CD8-positive, alpha-beta memory T cell (primary cell): ENCODE measurements around the gene ISLR2. TPM values are rescaled to one million over a fixed set of nuclear protein-coding genes. Genes with fewer than 3 reads are reported as not detected.
A peak's percentile ranks its signal among the peaks of the same experiment; 100 is the strongest.

Source experiments
- CTCF ChIA-PET: fragments of 350-600 bp; sonication (Branson Sonifier 250); formaldehyde crosslinking; loops from one replicate; lab custom pipeline; 2021; ENCODE audit warnings: antibody characterized with exemption; lab: Charles Lee
- POLR2A ChIA-PET: fragments of 350-600 bp; sonication (Branson Sonifier 250); formaldehyde crosslinking; loops from one replicate; lab custom pipeline; 2021; ENCODE audit warnings: antibody characterized with exemption; lab: Charles Lee
- DNase-seq, 5 donors: peaks; one replicate each; pipeline versions ENCODE4 v3.0.0 to v3.0.0-alpha.2; 2020 to 2022; ENCODE audit warnings: mixed read lengths in 1 of 5
- H3K27ac ChIP-seq: one replicate; pipeline ENCODE4 v1.7.0; 2013; ENCODE audit warnings: low read depth, mild to moderate bottlenecking, low read length, moderate library complexity
- H3K27me3 ChIP-seq: 2 replicates; pipeline ENCODE4 v1.7.0; 2013; ENCODE audit warnings: low read length, mild to moderate bottlenecking; ENCODE audit not compliant: insufficient read depth, poor library complexity, severe bottlenecking
- H3K36me3 ChIP-seq: 2 replicates; pipeline ENCODE4 v1.7.0; 2013; ENCODE audit warnings: mild to moderate bottlenecking, low read length, moderate library complexity; ENCODE audit not compliant: insufficient read depth
- H3K4me1 ChIP-seq: 2 replicates; pipeline ENCODE4 v1.7.0; 2013; ENCODE audit warnings: mild to moderate bottlenecking, low read length, moderate library complexity; ENCODE audit not compliant: insufficient read depth
- H3K4me3 ChIP-seq: 2 replicates; pipeline ENCODE4 v1.7.0; 2013; ENCODE audit warnings: mild to moderate bottlenecking, low read length
- H3K9me3 ChIP-seq: 2 replicates; pipeline ENCODE4 v1.7.0; 2013; ENCODE audit warnings: mild to moderate bottlenecking, low read length
- H3K27ac Mint-ChIP-seq, 8 donors: one replicate each; pipeline ENCODE4 v1.8.0; 2020 to 2021; ENCODE audit warnings: mixed read lengths in 8 of 8, mild to moderate bottlenecking in 6 of 8, inconsistent platforms in 3 of 8, moderate library complexity in 3 of 8
- H3K27me3 Mint-ChIP-seq, 2 donors: one replicate each; pipeline ENCODE4 v1.8.0; 2020 to 2021; ENCODE audit warnings: mixed read lengths in 2 of 2, mild to moderate bottlenecking in 1 of 2, moderate library complexity in 1 of 2
- H3K36me3 Mint-ChIP-seq, 3 donors: one replicate each; pipeline ENCODE4 v1.8.0; 2020 to 2021; ENCODE audit warnings: mixed read lengths in 3 of 3, inconsistent platforms in 1 of 3, mild to moderate bottlenecking in 1 of 3
- H3K4me1 Mint-ChIP-seq, 3 donors: one replicate each; pipeline ENCODE4 v1.8.0; 2020 to 2021; ENCODE audit warnings: mixed read lengths in 3 of 3, inconsistent platforms in 1 of 3, mild to moderate bottlenecking in 1 of 3
- H3K4me3 Mint-ChIP-seq, 7 donors: one replicate each; pipeline ENCODE4 v1.8.0; 2020 to 2021; ENCODE audit warnings: mixed read lengths in 7 of 7, mild to moderate bottlenecking in 6 of 7, moderate library complexity in 4 of 7, inconsistent platforms in 2 of 7
- H3K9me3 Mint-ChIP-seq, 5 donors: one replicate each; pipeline ENCODE4 v1.8.0; 2020 to 2022; ENCODE audit warnings: mixed read lengths in 5 of 5, mild to moderate bottlenecking in 3 of 5, moderate library complexity in 2 of 5, inconsistent platforms in 1 of 5
- polyA plus RNA-seq: library from polyadenylated mRNA; unstranded; fragments of 300-500 nt; fragmentation: Illumina TruSeq; gene quantifications from one replicate; pipeline ENCODE4 v1.2.3, GENCODE V29; 2021
- total RNA-seq, 2 experiments: library from RNA; stranded (reverse); gene quantifications; one replicate each; pipeline ENCODE4 v1.2.3, GENCODE V29; 2021

The ISLR2 gene
- total and polyA plus RNA-seq, 3 experiments from 2014 or later, result not detected

- H3K27ac Mint-ChIP-seq, result peak within 1 kb of the TSS in 2 of 8 donors; percentile 13 to 47
- Histone ChIP-seq H3K27me3 (no peaks in the 10 kb centered on the region), H3K9me3 (no peaks in the 10 kb centered on the region), H3K4me1 (no peaks in the 10 kb centered on the region), H3K27ac (no peak within 1 kb of the TSS), H3K4me3 (no peak within 1 kb of the TSS), H3K36me3 (no peaks in the 10 kb centered on the region)
- no peak within 1 kb of the TSS for H3K4me3 Mint-ChIP-seq
- no peaks in the 10 kb centered on the region for H3K9me3 Mint-ChIP-seq
- no peaks in the 10 kb centered on the region for H3K36me3 Mint-ChIP-seq
- H3K27me3 Mint-ChIP-seq, result peaks cover 5 to 9% of the 10 kb centered on the region in 2 donors
- no peak for DNase-seq
- ChIA-PET CTCF (no interaction called here), POLR2A (no interaction called here)
- H3K4me1 Mint-ChIP-seq, result no peaks in the 10 kb centered on the region
These were observed 43.2 kb downstream of the ISLR2 start, which contains the start of gene ISLR for GRCh38 chr15:74173380-74174218. Gene ISLR (plus strand): TSS chr15:74173710. CDS start chr15:74174859, 1,149 bp downstream.

- Mint-ChIP-seq H3K9me3 (no peaks in the 10 kb centered on the region), H3K27me3 (peaks cover 2 to 14% of the 10 kb centered on the region in 2 donors), H3K36me3 (no peaks in the 10 kb centered on the region), H3K4me3 (no peak overlapping the region), H3K27ac (no peak overlapping the region), H3K4me1 (no peaks in the 10 kb centered on the region)
- CTCF ChIA-PET, result no interaction called here
- no peaks in the 10 kb centered on the region for H3K36me3 ChIP-seq
- no peak overlapping the region for H3K4me3 ChIP-seq
- no peaks in the 10 kb centered on the region for H3K9me3 ChIP-seq
- H3K27me3 ChIP-seq, result no peaks in the 10 kb centered on the region
- no peak for DNase-seq
- H3K4me1 ChIP-seq, result no peaks in the 10 kb centered on the region
- POLR2A ChIA-PET, result no interaction called here
- no peak overlapping the region for H3K27ac ChIP-seq
These were observed 44.0 kb downstream of the ISLR2 start for GRCh38 chr15:74174219-74174957.

GRCh38 chr15:74174958-74175253, 44.5 kb downstream of the ISLR2 start:
- Histone ChIP-seq H3K27me3 (no peaks in the 10 kb centered on the region), H3K4me3 (no peak overlapping the region), H3K27ac (no peak overlapping the region), H3K9me3 (no peaks in the 10 kb centered on the region), H3K36me3 (no peaks in the 10 kb centered on the region), H3K4me1 (no peaks in the 10 kb centered on the region)
- ChIA-PET CTCF (no interaction called here), POLR2A (no interaction called here)
- no peak for DNase-seq
- Mint-ChIP-seq H3K27me3 (peaks cover 2 to 12% of the 10 kb centered on the region in 2 donors), H3K4me3 (no peak overlapping the region), H3K36me3 (no peaks in the 10 kb centered on the region), H3K4me1 (no peaks in the 10 kb centered on the region), H3K27ac (no peak overlapping the region), H3K9me3 (no peaks in the 10 kb centered on the region)

- POLR2A ChIA-PET, result no interaction called here
- H3K4me1 ChIP-seq, result no peaks in the 10 kb centered on the region
- no peak overlapping the region for H3K27ac ChIP-seq
- no peaks in the 10 kb centered on the region for H3K36me3 Mint-ChIP-seq
- CTCF ChIA-PET, result no interaction called here
- H3K9me3 Mint-ChIP-seq, result no peaks in the 10 kb centered on the region
- peaks cover 2 to 14% of the 10 kb centered on the region in 2 donors for H3K27me3 Mint-ChIP-seq
- no peak for DNase-seq
- H3K4me1 Mint-ChIP-seq, result no peaks in the 10 kb centered on the region
- H3K36me3 ChIP-seq, result no peaks in the 10 kb centered on the region
- no peaks in the 10 kb centered on the region for H3K9me3 ChIP-seq
- H3K4me3 ChIP-seq, result no peak overlapping the region
- H3K27ac Mint-ChIP-seq, result no peak overlapping the region
- H3K4me3 Mint-ChIP-seq, result no peak overlapping the region
- no peaks in the 10 kb centered on the region for H3K27me3 ChIP-seq
These were observed 45.1 kb downstream of the ISLR2 start for GRCh38 chr15:74175271-74176191.

GRCh38 chr15:74176262-74177214, 46.2 kb downstream of the ISLR2 start:
- H3K27ac Mint-ChIP-seq, result no peak overlapping the region
- Histone ChIP-seq H3K27ac (no peak overlapping the region), H3K36me3 (no peaks in the 10 kb centered on the region), H3K27me3 (no peaks in the 10 kb centered on the region), H3K4me3 (no peak overlapping the region), H3K4me1 (no peaks in the 10 kb centered on the region), H3K9me3 (no peaks in the 10 kb centered on the region)
- H3K27me3 Mint-ChIP-seq, result peaks cover 2 to 17% of the 10 kb centered on the region in 2 donors
- H3K9me3 Mint-ChIP-seq, result no peaks in the 10 kb centered on the region
- ChIA-PET CTCF (interaction anchor here (0.8 kb wide), 1 partner anchor 51 kb away, joined by 3 read pairs; no protein-coding TSS in a partner anchor), POLR2A (no interaction called here)
- no peak for DNase-seq
- H3K4me1 Mint-ChIP-seq, result no peaks in the 10 kb centered on the region
- H3K36me3 Mint-ChIP-seq, result no peaks in the 10 kb centered on the region
- no peak overlapping the region for H3K4me3 Mint-ChIP-seq

GRCh38 chr15:74178326-74179100, 48.1 kb downstream of the ISLR2 start:
- Histone ChIP-seq H3K4me3 (no peak overlapping the region), H3K27ac (no peak overlapping the region), H3K9me3 (no peaks in the 10 kb centered on the region), H3K4me1 (no peaks in the 10 kb centered on the region), H3K36me3 (no peaks in the 10 kb centered on the region), H3K27me3 (no peaks in the 10 kb centered on the region)
- no peak for DNase-seq
- Mint-ChIP-seq H3K9me3 (no peaks in the 10 kb centered on the region), H3K27ac (no peak overlapping the region), H3K27me3 (peaks cover 2 to 17% of the 10 kb centered on the region in 2 donors), H3K4me1 (no peaks in the 10 kb centered on the region), H3K36me3 (no peaks in the 10 kb centered on the region), H3K4me3 (no peak overlapping the region)
- CTCF ChIA-PET, result no interaction called here
- POLR2A ChIA-PET, result no interaction called here
